GM21526 (cell line): ENCODE data around the gene VMP1.
"Not testable (repeated sequence)": the region's sequence is repeated elsewhere in the genome, so short reads cannot be mapped to it uniquely, and the experiment has no call there.

Source experiments
- ATAC-seq: cut with Tn5 transposase; IDR thresholded peaks from one replicate; pipeline ENCODE4 v1.9.1; 2021; ENCODE audit warnings: moderate library complexity; ENCODE audit not compliant: unreplicated experiment, low FRiP score

VMP1 gene

GRCh38 chr17:59752922-59753321, 45.5 kb downstream of the VMP1 start:
- ATAC-seq = no peak

DNA sequence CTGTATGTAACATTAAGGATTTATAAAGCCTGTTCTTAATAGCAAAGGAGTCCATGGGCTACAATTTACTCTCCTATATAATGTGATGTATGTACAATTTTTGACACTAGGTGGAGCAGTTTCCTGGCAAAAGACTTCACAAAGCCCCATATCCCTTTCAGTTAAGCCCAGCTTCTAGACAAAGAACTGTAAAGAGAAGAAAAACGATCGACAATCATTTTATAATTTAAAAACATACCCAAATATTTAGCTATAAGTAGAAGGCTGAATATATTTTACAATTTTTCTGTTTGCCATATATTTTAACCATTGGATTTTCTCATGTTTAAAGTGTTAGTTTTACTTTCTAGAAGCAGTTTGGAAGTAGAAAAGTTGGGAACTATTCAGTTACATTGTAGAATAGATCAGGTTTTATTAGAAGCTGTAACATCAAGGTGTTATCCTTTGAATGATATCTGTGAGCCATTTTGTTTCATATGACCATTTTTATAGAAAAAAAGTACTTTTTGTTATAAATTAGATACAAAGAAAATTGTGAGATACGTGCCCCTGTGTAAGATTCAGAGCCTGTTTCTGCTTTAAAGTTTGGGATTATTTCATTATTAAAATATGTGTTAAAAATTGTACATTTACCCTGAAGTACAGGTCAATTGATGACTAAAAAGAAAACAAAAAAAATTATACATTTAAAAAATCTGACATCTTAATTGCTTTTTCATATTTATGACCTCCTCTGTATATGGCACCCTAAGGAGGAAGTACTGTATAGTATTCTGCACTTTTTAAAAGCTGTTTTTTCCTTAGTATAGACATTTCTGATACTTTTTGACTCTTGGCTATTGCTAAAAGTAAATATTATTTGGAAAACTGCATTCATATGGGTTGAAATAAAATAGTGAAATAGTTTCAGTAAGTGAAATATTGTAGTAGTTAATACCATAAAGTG, 46.3 kb downstream of the VMP1 start:
- ATAC-seq = no peak

DNA sequence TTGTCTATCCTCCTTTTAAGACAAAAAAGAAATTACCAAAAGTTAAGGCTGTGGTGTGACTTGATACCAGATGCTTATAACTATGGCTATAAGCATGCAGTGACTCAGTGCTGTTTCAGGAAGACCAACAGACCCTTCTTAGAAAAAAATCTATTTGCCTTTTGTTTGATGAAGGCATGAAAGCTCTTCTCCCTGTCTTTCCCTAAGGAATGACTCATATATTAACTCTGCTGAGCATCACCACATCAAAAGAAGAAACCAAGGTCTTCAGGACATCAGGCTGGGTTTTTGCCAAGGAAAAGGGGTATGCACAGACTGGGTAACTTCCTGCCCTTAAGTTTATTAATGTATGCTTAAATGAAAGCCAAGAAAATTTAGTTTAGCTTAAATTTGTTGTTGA, 47.1 kb downstream of the VMP1 start:
- no peak for ATAC-seq

- not testable (repeated sequence) for ATAC-seq
These were observed 47.6 kb downstream of the VMP1 start for GRCh38 chr17:59755069-59755468.

DNA sequence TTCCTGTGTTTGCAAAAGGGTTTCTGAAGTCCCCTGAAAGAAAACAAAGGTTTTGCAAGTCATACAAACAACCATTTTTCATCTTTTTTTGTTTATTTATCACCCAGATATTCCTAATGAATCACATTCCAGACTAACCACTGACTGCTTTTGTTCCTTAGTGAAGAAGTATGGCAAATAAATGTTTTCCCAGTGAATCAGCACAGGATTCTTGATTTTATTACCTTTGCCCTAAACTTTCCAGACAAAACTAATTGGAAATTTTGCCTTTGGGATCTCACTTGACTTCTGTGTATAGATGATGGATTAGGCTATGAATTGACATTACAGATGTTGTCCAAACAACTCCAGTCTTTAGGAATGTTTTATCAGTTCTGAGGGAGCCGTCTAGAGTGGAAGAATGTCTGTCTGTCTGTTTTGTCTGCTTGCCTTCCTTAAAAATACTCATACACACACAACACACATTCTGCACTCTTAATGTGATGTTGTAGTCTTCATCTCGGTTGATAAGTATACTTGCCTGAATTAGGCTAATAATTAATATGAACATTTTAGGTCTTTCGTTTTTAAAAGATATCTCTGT, 48.9 kb downstream of the VMP1 start:
- no peak for ATAC-seq

DNA sequence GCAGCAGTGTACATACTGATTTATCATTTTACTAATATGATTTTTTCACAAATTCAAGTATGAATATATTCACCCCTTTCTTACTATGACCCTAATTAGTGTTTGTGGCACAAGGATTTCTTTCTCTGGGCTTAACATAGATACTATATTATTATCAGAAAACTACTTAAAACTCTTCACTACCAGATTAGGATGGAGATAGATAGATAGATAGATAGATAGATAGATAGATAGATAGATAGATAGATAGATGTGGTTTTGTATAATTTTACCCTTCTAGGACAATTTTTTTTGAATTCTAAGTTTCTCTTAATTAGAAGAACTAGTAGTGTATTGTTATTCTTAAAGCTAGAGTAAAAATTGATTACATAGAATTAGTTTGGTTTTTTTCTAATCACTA, 49.6 kb downstream of the VMP1 start:
- ATAC-seq = no peak

DNA sequence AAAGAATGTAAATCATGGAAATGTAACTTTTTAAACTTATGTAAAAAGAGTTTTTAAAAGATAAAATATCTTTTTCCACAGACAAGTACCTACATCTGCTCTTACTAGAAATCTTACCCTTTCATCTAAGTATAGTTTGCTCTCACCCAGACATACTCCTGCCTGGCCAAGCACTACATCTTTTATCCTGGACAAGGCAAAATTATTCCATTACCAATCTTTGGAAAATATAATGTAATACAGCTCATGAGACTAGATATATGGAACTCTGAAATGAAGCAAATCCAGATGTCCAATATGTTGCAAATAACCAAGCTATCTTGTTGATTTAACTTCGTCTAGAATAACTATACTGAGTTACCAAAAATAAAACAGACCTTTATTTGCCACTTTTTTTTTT, 50.0 kb downstream of the VMP1 start:
- no peak for ATAC-seq

DNA sequence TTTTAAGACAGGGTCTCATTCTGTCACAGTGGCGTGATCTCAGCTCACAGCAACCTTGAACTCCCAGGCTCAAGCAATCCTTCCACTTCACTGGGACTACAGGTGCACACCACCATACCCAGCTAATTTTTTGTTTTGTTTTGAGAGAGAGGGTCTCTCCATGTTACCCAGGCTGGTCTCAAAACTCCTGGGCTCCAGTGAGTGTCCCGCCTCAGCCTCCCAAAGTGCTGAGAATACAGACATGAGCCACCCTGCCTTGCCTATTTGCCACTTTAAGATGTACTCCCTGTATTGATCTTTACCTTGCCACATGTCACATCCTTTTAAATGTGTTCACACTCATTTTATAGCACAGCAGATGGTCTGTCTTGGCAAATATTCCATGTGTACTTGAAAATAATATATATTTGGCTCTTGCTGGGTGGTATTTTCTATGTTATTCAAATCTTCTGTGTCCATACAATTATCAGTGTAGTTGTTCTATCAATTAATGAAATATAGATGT, 50.5 kb downstream of the VMP1 start:
- no peak for ATAC-seq

- not testable (repeated sequence) for ATAC-seq
These were observed 51.7 kb downstream of the VMP1 start for GRCh38 chr17:59758998-59759651.

GRCh38 chr17:59760160-59760559, 52.7 kb downstream of the VMP1 start:
- ATAC-seq = no peak

DNA sequence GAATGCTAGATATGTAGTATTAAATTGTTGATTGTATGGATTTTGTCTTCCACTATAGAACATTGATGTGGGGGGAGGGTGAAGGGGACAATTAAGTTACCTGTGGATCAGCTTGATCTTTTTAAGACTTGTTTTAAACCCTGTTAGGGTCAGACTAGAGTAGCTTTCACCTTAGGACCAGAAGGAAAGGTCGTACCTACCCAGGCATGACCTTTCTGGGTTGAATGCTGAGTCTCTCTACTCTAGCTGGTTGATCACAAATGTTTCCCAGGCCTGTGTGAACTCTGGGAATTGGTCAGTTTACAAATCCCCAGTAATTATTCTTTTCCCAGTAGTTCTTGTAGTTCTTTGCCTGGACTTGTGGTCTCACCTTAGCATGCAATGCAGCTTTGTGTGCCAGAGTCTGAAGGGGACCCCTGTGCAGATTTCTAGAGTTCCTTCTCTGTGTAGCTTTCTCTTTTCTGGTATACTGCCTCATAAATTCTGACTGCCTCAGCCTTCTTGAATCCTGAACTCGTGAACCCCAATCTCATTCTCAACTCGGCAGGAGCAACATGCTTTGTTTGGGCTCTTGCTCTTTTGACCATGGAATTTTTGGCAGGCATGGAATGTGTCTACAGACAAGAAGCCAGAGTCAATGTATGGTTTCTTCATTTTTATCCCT, 54.1 kb downstream of the VMP1 start:
- ATAC-seq = no peak

DNA sequence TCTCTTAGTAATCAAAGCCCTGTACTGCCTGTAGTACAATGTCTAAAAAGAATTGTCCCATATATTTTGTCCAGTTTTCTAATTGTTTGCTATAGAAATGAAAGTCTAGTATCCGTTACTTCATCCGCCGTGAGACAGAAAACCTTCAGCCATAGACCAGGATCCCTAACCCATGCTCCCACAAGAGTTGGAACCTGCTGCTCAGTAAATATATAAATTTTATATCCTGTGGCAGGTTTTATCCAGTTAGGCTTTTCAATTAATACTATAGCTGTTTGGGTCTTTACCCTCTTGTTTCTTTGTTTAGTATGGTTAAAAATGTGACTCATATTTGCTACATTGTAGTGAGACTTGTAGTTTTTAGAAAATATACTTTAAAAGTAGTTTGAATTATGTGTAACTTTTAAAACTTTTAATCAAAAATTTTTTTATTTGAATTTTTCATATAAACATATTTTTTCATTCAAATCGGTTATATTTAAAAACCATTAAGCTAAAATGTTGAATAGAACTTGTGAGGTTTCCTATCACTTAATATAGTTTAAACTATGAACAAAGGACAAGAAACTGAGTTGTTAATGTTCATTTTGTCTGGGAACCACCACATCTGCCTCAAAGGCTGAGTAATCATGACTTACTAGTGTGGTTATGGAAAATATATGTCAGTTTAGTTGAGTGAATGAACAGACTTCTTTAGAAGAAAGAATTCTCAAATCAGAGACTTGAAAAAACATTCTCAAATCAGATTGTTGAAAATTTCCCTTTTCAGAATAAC, 54.8 kb downstream of the VMP1 start:
- ATAC-seq = no peak

DNA sequence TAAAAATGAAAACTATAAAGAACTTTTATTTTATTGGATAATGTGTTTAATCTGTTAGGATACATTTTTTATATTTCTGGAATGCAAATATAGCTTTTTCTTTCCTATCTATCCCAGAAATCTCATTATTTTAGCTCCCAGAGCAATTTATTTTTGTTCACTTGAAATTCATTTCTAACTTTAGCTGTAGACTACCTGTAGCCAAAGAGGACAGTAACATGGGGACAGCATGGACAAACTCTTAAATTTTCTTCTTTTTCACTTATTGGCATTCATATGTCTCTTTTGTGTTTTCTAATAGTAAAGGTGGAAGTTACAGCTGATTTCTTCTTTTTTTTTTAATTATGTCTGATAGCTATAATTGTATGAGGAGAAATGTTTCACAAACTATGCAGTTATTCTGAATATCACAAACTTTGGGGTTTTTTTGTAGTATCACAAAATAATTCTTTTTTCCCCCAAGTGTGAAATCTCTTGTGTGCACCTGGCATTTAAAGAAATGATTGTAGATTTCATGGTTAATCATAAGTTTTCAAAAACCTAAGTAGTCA, 55.4 kb downstream of the VMP1 start:
- no peak for ATAC-seq

DNA sequence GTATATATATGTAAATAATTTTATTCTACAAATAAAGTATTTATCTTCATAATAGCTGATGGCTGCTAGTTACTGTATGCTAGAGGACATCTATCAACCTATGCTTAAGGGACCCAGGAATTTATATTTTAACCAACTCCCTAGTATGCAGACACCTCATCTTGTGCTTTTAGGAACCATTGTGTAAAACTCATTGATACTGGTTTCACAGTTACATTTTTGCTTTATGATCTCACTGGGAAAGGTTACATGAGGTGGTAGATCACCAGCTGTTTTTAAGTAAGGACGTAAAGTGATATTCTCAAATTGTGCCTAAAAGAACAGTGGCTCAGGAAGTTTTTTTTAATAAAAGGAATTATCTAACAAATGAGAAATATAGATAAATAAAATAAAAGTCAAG, 56.4 kb downstream of the VMP1 start:
- no peak for ATAC-seq

DNA sequence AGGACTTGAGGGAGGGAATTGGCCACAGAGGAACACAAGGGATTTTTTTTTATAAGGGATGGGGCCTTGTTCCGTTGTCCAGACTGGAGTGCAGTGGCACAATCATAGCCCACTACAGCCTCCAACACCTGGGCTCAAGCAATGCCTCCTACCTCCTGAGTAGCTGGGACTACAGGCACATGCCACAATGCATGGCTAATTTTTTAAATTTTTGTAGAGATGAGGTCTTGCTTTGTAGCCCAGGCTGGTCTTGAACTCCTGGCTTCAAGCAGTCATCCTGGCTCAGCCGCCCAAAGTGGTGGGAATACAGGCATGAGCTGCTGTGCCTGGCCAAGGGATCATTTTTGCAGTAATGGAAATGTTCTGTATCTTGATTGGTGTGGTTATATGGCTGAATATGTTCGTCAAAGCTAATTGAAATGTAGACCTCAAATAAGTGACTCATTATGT, 56.9 kb downstream of the VMP1 start:
- ATAC-seq = no peak

- ATAC-seq = no peak
These were observed 57.6 kb downstream of the VMP1 start for GRCh38 chr17:59765038-59765437.

DNA sequence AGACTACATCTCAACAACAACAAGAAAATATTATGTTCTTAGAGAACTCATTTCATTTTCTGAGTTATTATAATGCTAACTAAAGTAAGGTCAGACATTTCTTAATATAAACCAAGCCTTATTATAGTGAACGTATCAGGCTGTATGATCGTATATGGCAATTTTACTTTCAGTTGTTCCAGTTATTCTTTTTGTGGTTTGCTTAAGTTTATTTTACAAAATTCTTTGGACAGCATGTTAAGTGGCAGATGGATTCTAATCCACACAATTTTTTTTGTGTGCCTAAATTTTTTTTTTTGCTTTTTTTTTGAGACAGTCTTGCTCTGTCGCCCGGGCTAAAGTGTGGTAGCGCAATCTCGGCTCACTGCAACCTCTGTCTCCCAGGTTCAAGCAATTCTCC, 59.0 kb downstream of the VMP1 start:
- no peak for ATAC-seq

DNA sequence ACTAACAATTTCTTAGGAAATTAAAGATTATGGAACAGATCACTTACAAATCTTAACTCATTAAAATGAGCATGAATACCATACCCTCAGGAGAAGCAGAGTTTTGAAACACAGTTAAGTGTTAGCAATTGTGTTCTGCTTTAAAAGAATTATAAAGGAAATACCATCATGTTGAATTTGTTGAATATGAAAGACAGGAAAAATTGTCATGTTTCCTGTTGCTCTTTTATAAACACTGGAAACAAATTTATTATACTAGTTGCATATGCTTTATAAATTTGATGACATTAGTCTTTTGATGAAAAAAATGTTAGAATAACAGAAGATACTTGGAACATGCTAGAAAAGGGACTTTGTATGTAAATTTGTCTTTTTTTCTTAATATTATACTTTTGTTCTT, 59.7 kb downstream of the VMP1 start:
- ATAC-seq = no peak

- no peak for ATAC-seq
These were observed 62.4 kb downstream of the VMP1 start for GRCh38 chr17:59769887-59770286.

GRCh38 chr17:59771093-59771492, 63.6 kb downstream of the VMP1 start:
- ATAC-seq = no peak
